Measurements from ENCODE around the gene FRMD4B. TPM values are rescaled to one million over a fixed set of nuclear protein-coding genes. Genes with fewer than 3 reads are reported as not detected.

Gene FRMD4B
- total and polyA plus RNA-seq, 2 experiments from 2014 or later: 6.4 to 12.8 TPM

DNA sequence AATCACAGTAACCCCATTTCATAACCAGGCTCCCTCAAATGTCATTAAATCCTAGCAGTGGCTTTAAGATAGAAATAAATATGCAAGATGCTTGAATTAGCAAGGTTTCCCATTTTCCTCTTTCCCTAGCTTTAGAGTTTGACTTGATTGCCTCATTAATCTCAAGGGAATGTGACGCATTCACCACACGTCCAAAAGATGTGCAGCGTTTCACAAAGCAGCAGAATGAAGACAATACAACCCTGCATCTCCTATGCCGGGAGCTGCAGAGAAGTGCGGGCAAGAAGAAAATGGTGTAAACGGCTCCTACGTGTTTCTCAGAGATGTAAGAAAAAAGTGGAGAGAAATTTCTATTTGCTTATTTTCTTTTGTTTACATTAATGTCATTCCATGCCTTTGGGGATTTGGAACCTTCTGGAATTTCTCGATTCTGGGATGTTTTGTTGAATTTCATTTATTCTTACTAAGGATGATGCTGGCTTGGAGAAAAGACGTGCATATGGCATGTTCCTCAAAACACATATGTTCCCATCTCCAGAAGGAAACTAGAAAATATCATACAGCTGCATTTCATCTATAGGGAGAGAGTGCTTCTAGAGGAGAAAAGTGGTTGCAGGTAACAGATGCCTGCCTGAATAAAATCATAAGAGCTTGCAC lies 27.8 kb upstream of the FRMD4B start:
- H3K9me2 ChIP-seq (ENCODE audit: insufficient read depth): no peaks in the 10 kb centered on the region
- ATAC-seq (no peak), DNase-seq (ENCODE audit: low spot score) (no peak)
- no peak overlapping the region for H3K27ac Mint-ChIP-seq
- no peaks in the 10 kb centered on the region for H3K4me1 Mint-ChIP-seq
- H3K36me3 ChIP-seq (ENCODE audit: insufficient read depth): no peaks in the 10 kb centered on the region
- H3K27me3 Mint-ChIP-seq (ENCODE audit: insufficient read depth, low read depth, poor library complexity): peaks cover 4% of the 10 kb centered on the region
- TF ChIP-seq CREB1 (CRISPR knock-in tag; IDR thresholded peaks at IDR 0.05; ENCODE audit: low read depth): no peak
- TF ChIP-seq ZNF331 (CRISPR knock-in tag; IDR thresholded peaks at IDR 0.05; ENCODE audit: low read depth): no peak
- TF ChIP-seq, protein P1, sequence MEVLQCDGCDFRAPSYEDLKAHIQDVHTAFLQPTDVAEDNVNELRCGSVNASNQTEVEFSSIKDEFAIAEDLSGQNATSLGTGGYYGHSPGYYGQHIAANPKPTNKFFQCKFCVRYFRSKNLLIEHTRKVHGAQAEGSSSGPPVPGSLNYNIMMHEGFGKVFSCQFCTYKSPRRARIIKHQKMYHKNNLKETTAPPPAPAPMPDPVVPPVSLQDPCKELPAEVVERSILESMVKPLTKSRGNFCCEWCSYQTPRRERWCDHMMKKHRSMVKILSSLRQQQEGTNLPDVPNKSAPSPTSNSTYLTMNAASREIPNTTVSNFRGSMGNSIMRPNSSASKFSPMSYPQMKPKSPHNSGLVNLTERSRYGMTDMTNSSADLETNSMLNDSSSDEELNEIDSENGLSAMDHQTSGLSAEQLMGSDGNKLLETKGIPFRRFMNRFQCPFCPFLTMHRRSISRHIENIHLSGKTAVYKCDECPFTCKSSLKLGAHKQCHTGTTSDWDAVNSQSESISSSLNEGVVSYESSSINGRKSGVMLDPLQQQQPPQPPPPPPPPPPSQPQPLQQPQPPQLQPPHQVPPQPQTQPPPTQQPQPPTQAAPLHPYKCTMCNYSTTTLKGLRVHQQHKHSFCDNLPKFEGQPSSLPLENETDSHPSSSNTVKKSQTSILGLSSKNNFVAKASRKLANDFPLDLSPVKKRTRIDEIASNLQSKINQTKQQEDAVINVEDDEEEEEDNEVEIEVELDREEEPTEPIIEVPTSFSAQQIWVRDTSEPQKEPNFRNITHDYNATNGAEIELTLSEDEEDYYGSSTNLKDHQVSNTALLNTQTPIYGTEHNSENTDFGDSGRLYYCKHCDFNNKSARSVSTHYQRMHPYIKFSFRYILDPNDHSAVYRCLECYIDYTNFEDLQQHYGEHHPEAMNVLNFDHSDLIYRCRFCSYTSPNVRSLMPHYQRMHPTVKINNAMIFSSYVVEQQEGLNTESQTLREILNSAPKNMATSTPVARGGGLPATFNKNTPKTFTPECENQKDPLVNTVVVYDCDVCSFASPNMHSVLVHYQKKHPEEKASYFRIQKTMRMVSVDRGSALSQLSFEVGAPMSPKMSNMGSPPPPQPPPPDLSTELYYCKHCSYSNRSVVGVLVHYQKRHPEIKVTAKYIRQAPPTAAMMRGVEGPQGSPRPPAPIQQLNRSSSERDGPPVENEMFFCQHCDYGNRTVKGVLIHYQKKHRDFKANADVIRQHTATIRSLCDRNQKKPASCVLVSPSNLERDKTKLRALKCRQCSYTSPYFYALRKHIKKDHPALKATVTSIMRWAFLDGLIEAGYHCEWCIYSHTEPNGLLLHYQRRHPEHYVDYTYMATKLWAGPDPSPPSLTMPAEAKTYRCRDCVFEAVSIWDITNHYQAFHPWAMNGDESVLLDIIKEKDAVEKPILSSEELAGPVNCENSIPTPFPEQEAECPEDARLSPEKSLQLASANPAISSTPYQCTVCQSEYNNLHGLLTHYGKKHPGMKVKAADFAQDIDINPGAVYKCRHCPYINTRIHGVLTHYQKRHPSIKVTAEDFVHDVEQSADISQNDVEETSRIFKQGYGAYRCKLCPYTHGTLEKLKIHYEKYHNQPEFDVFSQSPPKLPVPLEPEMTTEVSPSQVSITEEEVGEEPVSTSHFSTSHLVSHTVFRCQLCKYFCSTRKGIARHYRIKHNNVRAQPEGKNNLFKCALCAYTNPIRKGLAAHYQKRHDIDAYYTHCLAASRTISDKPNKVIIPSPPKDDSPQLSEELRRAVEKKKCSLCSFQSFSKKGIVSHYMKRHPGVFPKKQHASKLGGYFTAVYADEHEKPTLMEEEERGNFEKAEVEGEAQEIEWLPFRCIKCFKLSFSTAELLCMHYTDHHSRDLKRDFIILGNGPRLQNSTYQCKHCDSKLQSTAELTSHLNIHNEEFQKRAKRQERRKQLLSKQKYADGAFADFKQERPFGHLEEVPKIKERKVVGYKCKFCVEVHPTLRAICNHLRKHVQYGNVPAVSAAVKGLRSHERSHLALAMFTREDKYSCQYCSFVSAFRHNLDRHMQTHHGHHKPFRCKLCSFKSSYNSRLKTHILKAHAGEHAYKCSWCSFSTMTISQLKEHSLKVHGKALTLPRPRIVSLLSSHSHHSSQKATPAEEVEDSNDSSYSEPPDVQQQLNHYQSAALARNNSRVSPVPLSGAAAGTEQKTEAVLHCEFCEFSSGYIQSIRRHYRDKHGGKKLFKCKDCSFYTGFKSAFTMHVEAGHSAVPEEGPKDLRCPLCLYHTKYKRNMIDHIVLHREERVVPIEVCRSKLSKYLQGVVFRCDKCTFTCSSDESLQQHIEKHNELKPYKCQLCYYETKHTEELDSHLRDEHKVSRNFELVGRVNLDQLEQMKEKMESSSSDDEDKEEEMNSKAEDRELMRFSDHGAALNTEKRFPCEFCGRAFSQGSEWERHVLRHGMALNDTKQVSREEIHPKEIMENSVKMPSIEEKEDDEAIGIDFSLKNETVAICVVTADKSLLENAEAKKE (CRISPR knock-in tag; IDR thresholded peaks at IDR 0.05): no peak
- TF ChIP-seq, protein P2, sequence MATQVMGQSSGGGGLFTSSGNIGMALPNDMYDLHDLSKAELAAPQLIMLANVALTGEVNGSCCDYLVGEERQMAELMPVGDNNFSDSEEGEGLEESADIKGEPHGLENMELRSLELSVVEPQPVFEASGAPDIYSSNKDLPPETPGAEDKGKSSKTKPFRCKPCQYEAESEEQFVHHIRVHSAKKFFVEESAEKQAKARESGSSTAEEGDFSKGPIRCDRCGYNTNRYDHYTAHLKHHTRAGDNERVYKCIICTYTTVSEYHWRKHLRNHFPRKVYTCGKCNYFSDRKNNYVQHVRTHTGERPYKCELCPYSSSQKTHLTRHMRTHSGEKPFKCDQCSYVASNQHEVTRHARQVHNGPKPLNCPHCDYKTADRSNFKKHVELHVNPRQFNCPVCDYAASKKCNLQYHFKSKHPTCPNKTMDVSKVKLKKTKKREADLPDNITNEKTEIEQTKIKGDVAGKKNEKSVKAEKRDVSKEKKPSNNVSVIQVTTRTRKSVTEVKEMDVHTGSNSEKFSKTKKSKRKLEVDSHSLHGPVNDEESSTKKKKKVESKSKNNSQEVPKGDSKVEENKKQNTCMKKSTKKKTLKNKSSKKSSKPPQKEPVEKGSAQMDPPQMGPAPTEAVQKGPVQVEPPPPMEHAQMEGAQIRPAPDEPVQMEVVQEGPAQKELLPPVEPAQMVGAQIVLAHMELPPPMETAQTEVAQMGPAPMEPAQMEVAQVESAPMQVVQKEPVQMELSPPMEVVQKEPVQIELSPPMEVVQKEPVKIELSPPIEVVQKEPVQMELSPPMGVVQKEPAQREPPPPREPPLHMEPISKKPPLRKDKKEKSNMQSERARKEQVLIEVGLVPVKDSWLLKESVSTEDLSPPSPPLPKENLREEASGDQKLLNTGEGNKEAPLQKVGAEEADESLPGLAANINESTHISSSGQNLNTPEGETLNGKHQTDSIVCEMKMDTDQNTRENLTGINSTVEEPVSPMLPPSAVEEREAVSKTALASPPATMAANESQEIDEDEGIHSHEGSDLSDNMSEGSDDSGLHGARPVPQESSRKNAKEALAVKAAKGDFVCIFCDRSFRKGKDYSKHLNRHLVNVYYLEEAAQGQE (IDR thresholded peaks at IDR 0.05; ENCODE audit: unreplicated experiment): no peak
- TF ChIP-seq, protein P3, sequence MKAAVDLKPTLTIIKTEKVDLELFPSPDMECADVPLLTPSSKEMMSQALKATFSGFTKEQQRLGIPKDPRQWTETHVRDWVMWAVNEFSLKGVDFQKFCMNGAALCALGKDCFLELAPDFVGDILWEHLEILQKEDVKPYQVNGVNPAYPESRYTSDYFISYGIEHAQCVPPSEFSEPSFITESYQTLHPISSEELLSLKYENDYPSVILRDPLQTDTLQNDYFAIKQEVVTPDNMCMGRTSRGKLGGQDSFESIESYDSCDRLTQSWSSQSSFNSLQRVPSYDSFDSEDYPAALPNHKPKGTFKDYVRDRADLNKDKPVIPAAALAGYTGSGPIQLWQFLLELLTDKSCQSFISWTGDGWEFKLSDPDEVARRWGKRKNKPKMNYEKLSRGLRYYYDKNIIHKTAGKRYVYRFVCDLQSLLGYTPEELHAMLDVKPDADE (IDR thresholded peaks at IDR 0.05): no peak
- H3K27me3 ChIP-seq (ENCODE audit: insufficient read depth): no peaks in the 10 kb centered on the region
- no peak overlapping the region for H3K4me3 ChIP-seq
- no peak overlapping the region for H3K27ac ChIP-seq (ENCODE audit: low read depth)
- no peak overlapping the region for H3K4me3 Mint-ChIP-seq
- H3K36me3 Mint-ChIP-seq (ENCODE audit: low read depth): no peaks in the 10 kb centered on the region
- no peaks in the 10 kb centered on the region for H3K4me1 ChIP-seq (ENCODE audit: insufficient read depth)
- no peak overlapping the region for H3K4me2 ChIP-seq
- H3F3A ChIP-seq (replicated peaks; ENCODE audit: low read depth): no peaks in the 10 kb centered on the region
- no peaks in the 10 kb centered on the region for H3K79me2 ChIP-seq (replicated peaks; ENCODE audit: insufficient read depth)
- H2AFZ ChIP-seq: no peak overlapping the region
- no peaks in the 10 kb centered on the region for H4K20me1 ChIP-seq (replicated peaks; ENCODE audit: insufficient read depth)
- no peaks in the 10 kb centered on the region for H3K9me3 Mint-ChIP-seq
